ENCODE data around the gene HS3ST4.

DNA sequence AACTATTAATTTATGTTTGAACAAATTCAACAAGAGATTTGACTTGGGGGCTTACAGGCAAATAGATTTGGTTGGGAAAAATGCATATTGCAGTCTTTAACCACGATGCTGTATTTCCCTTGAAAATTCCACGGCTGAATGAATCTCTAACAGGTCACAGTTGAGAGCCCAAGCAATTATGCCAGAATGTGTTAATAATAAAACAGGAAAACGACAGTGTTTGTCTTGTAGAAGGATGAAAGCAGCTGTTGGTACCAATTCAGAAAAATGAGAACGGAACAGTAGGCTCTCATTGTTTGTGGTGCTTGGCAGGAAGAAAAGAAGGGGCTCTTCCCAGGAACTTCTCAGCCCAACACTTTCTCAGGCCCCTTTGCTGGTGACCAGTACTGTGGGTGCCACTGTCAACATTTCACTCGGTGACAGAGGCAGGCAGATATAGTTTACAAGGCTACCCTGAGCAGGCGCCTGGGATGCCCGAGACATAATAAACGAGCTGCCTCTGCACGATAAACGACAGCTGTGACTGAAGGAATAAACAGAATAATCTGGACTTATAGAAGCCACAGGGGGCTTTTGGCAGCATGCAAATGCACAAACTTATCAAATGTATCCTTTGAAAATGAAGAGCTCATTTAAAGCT lies 387.1 kb downstream of the HS3ST4 start:
- TF ChIP-seq, protein P1, sequence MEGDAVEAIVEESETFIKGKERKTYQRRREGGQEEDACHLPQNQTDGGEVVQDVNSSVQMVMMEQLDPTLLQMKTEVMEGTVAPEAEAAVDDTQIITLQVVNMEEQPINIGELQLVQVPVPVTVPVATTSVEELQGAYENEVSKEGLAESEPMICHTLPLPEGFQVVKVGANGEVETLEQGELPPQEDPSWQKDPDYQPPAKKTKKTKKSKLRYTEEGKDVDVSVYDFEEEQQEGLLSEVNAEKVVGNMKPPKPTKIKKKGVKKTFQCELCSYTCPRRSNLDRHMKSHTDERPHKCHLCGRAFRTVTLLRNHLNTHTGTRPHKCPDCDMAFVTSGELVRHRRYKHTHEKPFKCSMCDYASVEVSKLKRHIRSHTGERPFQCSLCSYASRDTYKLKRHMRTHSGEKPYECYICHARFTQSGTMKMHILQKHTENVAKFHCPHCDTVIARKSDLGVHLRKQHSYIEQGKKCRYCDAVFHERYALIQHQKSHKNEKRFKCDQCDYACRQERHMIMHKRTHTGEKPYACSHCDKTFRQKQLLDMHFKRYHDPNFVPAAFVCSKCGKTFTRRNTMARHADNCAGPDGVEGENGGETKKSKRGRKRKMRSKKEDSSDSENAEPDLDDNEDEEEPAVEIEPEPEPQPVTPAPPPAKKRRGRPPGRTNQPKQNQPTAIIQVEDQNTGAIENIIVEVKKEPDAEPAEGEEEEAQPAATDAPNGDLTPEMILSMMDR (conservative IDR thresholded peaks at IDR 0.05; ENCODE audit: low read depth, low read length): no peak
- TF ChIP-seq SMC3 (IDR thresholded peaks at IDR 0.05; ENCODE audit: low read depth, low read length): no peak
- no peak for TF ChIP-seq POLR2A (IDR thresholded peaks at IDR 0.05; ENCODE audit: low read depth, low read length)
- TF ChIP-seq CHD1 (IDR thresholded peaks at IDR 0.05; ENCODE audit: low read depth, low read length): no peak
- no peak for TF ChIP-seq MAFK (IDR thresholded peaks at IDR 0.05; ENCODE audit: low read depth, low read length)
- no peak for TF ChIP-seq RAD21 (IDR thresholded peaks at IDR 0.05; ENCODE audit: low read length)

All from IMR-90 (cell line).